Suprapubic skin (tissue), 4 donors: Measurements from ENCODE around the gene DDN. TPM values are rescaled to one million over a fixed set of nuclear protein-coding genes. Genes with fewer than 3 reads are reported as not detected.

Experiments used
- DNase-seq, 2 donors: peaks; one replicate each; pipeline ENCODE4 v3.0.0-alpha.2; 2019; ENCODE audit warnings: low spot score in 2 of 2
- H3K27ac ChIP-seq: fragments of 200-600 bp; sonication (generic); one replicate; pipeline ENCODE4 v1.5.1; 2019
- H3K27me3 ChIP-seq: fragments of 200-600 bp; sonication (generic); one replicate; pipeline ENCODE4 v1.5.1; 2019
- H3K36me3 ChIP-seq: fragments of 200-600 bp; sonication (generic); one replicate; pipeline ENCODE4 v1.5.1; 2019
- H3K4me1 ChIP-seq: fragments of 200-600 bp; sonication (generic); one replicate; pipeline ENCODE4 v1.5.1; 2019
- H3K4me3 ChIP-seq: fragments of 200-600 bp; sonication (generic); one replicate; pipeline ENCODE4 v1.5.1; 2019; ENCODE audit warnings: mild to moderate bottlenecking
- H3K9me3 ChIP-seq: fragments of 200-600 bp; sonication (generic); one replicate; pipeline ENCODE4 v1.5.1; 2019
- CTCF ChIP-seq, 2 donors: fragments of 200-600 bp in 1 of 2; fragments of 450-650 bp in 1 of 2; sonication (generic) in 1 of 2; IDR thresholded peaks; one replicate each; pipeline ENCODE4 v1.5.1; 2016 to 2019; ENCODE audit warnings: antibody characterized with exemption in 2 of 2, mild to moderate bottlenecking in 1 of 2, moderate library complexity in 1 of 2
- EP300 ChIP-seq: sonication (generic); formaldehyde crosslinking; IDR thresholded peaks from one replicate; pipeline ENCODE4 v1.6.1; 2017; ENCODE audit warnings: antibody characterized with exemption
- POLR2A ChIP-seq, 2 donors: fragments of 450-650 bp; IDR thresholded peaks; one replicate each; pipeline ENCODE4 v1.6.1; 2017; ENCODE audit warnings: antibody characterized with exemption in 2 of 2, mild to moderate bottlenecking in 2 of 2, moderate library complexity in 2 of 2
- POLR2AphosphoS5 ChIP-seq, 3 donors: sonication (generic); formaldehyde crosslinking; IDR thresholded peaks; one replicate each; pipeline ENCODE4 v1.6.1; 2017; ENCODE audit warnings: antibody characterized with exemption in 3 of 3
- WGBS: methylation state at CpG from one replicate; pipeline ENCODE4 v1.1.5; 2018; 5-methylcytosine and 5-hydroxymethylcytosine counted together
- total RNA-seq, 4 donors: library from RNA; depleted of rRNA; stranded (reverse); fragments of >200 nt; gene quantifications; one replicate each; pipeline ENCODE4 v1.1.0, GENCODE V29; 2016

DDN gene
- total RNA-seq, 4 donors from 2014 or later = 0.23 to 0.45 (median 0.24) TPM; not detected in 1

- Histone ChIP-seq H3K36me3 (no peaks in the 10 kb centered on the region), H3K9me3 (no peaks in the 10 kb centered on the region), H3K27ac (no peak overlapping the region), H3K27me3 (peaks cover 44% of the 10 kb centered on the region), H3K4me1 (peaks cover 44% of the 10 kb centered on the region), H3K4me3 (peak overlapping the region; percentile 32)
- TF ChIP-seq POLR2AphosphoS5 (IDR thresholded peaks at IDR 0.05) = no peak
- peak; percentile 79 to 90 for TF ChIP-seq CTCF (IDR thresholded peaks at IDR 0.05)
- DNase-seq = peak; percentile 86 to 90
- WGBS = 6% methylated on average over 32 of the region's 32 CpGs
These were observed 3.9 kb downstream of the DDN start for GRCh38 chr12:48995086-48995879.

DNA sequence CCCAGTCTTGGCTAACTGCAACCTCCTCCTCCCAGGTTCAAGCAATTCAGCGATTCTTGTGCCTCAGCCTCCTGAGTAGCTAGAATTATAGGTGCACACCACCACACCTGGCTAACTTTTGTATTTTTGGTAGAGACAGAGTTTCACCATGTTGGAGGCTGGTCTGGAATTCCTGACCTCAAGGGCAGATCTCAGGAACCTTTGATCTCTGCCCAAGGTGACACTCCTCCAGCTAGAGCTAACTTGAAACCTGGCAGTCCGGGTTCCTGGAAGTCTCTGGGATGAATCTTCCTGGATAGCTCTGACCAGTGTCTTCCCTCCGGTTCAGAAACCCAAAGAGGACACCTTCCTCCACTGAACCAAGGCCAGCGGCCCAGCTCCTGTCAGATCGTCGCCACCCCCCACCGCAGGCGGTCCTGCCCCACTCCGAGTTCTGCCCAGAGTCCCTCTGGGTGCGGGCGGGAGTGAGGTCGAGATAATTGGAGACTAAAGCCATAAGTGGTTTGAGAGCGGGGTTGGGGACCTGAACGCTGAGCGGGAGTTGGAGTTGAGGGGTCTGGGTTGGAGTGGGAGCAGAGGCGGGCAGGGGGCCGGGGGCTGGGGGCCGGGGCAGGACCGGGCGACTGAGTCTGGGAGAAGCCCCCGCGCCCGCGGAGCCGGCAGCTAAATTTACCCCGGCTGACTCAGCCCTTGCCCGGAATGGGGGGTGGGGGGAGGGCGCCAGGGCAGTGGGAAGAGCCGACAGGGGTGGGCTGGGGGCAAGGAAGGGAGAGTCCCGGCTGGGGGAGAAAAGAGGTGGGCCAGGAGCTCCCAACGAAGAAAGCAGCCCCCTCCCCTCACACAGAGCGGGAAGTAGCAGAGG lies 4.7 kb downstream of the DDN start:
- no peak for TF ChIP-seq POLR2AphosphoS5 (IDR thresholded peaks at IDR 0.05)
- TF ChIP-seq EP300 = no peak
- no peak for TF ChIP-seq CTCF (IDR thresholded peaks at IDR 0.05)
- TF ChIP-seq POLR2A (IDR thresholded peaks at IDR 0.05) = no peak
- Histone ChIP-seq H3K9me3 (no peaks in the 10 kb centered on the region), H3K27ac (no peak overlapping the region), H3K4me1 (peaks cover 36% of the 10 kb centered on the region), H3K36me3 (no peaks in the 10 kb centered on the region), H3K27me3 (peaks cover 44% of the 10 kb centered on the region), H3K4me3 (no peak overlapping the region)
- 40% methylated on average over 27 of the region's 32 CpGs for WGBS
- DNase-seq = no peak

DNA sequence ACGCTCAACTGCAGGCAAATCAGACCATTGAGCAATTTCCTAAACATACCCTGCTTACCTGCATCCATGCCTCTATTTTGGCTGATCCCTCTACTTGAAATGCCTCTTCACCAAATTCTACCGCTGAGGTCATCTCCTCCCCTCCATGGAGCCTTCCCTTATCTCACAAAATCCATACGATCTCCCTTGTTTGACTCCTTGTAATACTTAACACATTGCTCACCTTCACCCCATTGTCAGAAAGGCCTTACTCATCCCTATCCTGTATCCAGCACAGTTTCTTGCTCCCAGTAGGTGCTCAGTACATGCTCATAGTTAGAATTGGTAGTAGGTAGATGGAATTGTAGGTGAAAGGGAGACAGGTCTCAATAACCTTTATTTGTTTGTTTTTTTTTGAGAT lies 5.4 kb downstream of the DDN start:
- no peak overlapping the region for H3K27ac ChIP-seq
- H3K36me3 ChIP-seq = no peaks in the 10 kb centered on the region
- TF ChIP-seq EP300 = no peak
- TF ChIP-seq POLR2AphosphoS5 (IDR thresholded peaks at IDR 0.05) = no peak
- no peak for TF ChIP-seq POLR2A (IDR thresholded peaks at IDR 0.05)
- no peak for TF ChIP-seq CTCF (IDR thresholded peaks at IDR 0.05)
- H3K4me1 ChIP-seq = peaks cover 29% of the 10 kb centered on the region
- 82% methylated on average over 3 of the region's 3 CpGs for WGBS
- H3K9me3 ChIP-seq = no peaks in the 10 kb centered on the region
- DNase-seq = no peak
- no peak overlapping the region for H3K4me3 ChIP-seq
- peaks cover 48% of the 10 kb centered on the region for H3K27me3 ChIP-seq

- TF ChIP-seq EP300 (no peak), POLR2AphosphoS5 (IDR thresholded peaks at IDR 0.05) (no peak), POLR2A (IDR thresholded peaks at IDR 0.05) (no peak), CTCF (IDR thresholded peaks at IDR 0.05) (no peak)
- 63% methylated on average over 8 of the region's 8 CpGs for WGBS
- peaks cover 55% of the 10 kb centered on the region for H3K27me3 ChIP-seq
These were observed 7.7 kb downstream of the DDN start for GRCh38 chr12:48991247-48992050.

More at GRCh38 chr12:48991247-48992050, 7.7 kb downstream of the DDN start:
- Histone ChIP-seq H3K4me3 (no peak overlapping the region), H3K36me3 (no peaks in the 10 kb centered on the region), H3K4me1 (peaks cover 12% of the 10 kb centered on the region), H3K27ac (no peak overlapping the region), H3K9me3 (no peaks in the 10 kb centered on the region)
- no peak for DNase-seq
